NCI-H128 (cell line): ENCODE data around the gene MFSD6L.

Experiments
- DNase-seq: peaks from one replicate; lab custom pipeline; 2025; ENCODE audit not compliant: unreplicated experiment; lab: John Stamatoyannopoulos, UW

MFSD6L gene

DNA sequence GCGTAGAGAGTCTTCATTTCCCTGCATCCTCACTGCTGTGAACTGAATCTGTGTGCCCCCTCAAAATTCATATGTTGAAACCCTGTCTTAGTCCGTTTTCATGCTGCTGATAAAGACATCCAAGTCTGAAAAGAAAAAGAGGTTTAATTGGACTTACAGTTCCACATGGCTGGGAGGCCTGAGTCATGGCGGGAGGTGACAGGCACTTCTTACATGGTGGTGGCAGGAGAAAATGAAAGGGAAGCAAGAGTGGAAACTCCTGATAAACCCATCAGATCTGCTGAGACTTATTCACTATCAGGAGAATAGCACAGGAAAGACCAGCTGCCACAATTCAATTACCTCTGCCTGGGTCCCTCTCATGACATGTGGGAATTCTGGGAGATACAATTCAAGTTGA lies 51.4 kb downstream of the MFSD6L start:
- DNase-seq = no peak
